GM12878 (cell line): Measurements from ENCODE around the gene NRDE2. TPM values are rescaled to one million over a fixed set of nuclear protein-coding genes. Genes with fewer than 3 reads are reported as not detected.

ENCODE experiments used
- ATAC-seq: fragments of 200-7000 bp; cut with Tn5 transposase; 3 replicates; pipeline ENCODE4 v1.9.1; 2020; ENCODE audit warnings: mild to moderate bottlenecking, moderate library complexity
- BruUV-seq: library from RNA; stranded (reverse); fragments of 400-500 nt; replicated peaks from 2 replicates; lab custom pipeline; 2021; lab: Mats Ljungman, UMichigan
- CTCF ChIA-PET: fragments of 300-600 bp; sonication (Branson Sonifier 250); formaldehyde crosslinking; extraction: SDS; loops from one replicate; lab custom pipeline; 2021; ENCODE audit warnings: inconsistent platforms; lab: Yijun Ruan, JAX
- POLR2A ChIA-PET: fragments of 350-600 bp; formaldehyde crosslinking; extraction: SDS; loops from one replicate; lab custom pipeline; 2021; ENCODE audit warnings: inconsistent platforms; lab: Charles Lee
- RAD21 ChIA-PET: fragments of 300-600 bp; sonication (Branson Sonifier 250); formaldehyde crosslinking; loops from one replicate; lab custom pipeline; 2023; ENCODE audit warnings: antibody characterized with exemption; ENCODE audit not compliant: unreplicated experiment; lab: Charles Lee
- SMC1A ChIA-PET: fragments of 300-600 bp; sonication (Branson Sonifier 250); formaldehyde crosslinking; loops from one replicate; lab custom pipeline; 2023; ENCODE audit not compliant: unreplicated experiment, uncharacterized antibody; lab: Charles Lee
- DNase-seq: peaks from one replicate; pipeline ENCODE4 v3.0.0-alpha.2; 2011; ENCODE audit warnings: low read depth, low spot score
- FAIRE-seq: peaks from 3 replicates; lab custom pipeline; 2011; peaks lifted over from hg19 to GRCh38; lab: Jason Lieb, UNC
- H2AFZ ChIP-seq: 2 replicates; pipeline ENCODE4 v1.6.0; 2011; ENCODE audit warnings: low read depth, low read length, control low read depth; ENCODE audit not compliant: control insufficient read depth
- H3K27ac ChIP-seq: 2 replicates; pipeline ENCODE4 v1.5.1; 2011; ENCODE audit warnings: control low read depth; ENCODE audit not compliant: control insufficient read depth, insufficient read depth
- H3K27me3 ChIP-seq, 2 experiments: replicated peaks in 1 of 2; 2 replicates each; pipeline versions ENCODE4 v1.6.0 to v1.6.1; 2011; ENCODE audit warnings: low read length in 1 of 2; ENCODE audit not compliant: control insufficient read depth in 2 of 2, insufficient read depth in 2 of 2
- H3K36me3 ChIP-seq, 2 experiments: 2 replicates each; pipeline ENCODE4 v1.5.1; 2011; ENCODE audit warnings: low read length in 1 of 2; ENCODE audit not compliant: control insufficient read depth in 2 of 2, insufficient read depth in 2 of 2
- H3K4me1 ChIP-seq: 2 replicates; pipeline ENCODE4 v1.6.1; 2011; ENCODE audit warnings: mild to moderate bottlenecking, low read length, moderate library complexity, mixed read lengths; ENCODE audit not compliant: control insufficient read depth, insufficient read depth
- H3K4me2 ChIP-seq: 2 replicates; pipeline ENCODE4 v1.6.0; 2011; ENCODE audit warnings: control low read depth; ENCODE audit not compliant: control insufficient read depth, insufficient read depth
- H3K4me3 ChIP-seq: fragments of 200-600 bp; sonication (generic); 2 replicates; pipeline ENCODE4 v1.5.1; 2016
- H3K79me2 ChIP-seq: 2 replicates; pipeline ENCODE4 v1.6.0; 2011; ENCODE audit warnings: low read length; ENCODE audit not compliant: control insufficient read depth, insufficient read depth
- H3K9ac ChIP-seq: 2 replicates; pipeline ENCODE4 v1.8.0; 2011; ENCODE audit warnings: low read length, control low read depth, mixed read lengths; ENCODE audit not compliant: control insufficient read depth, insufficient read depth
- H3K9me3 ChIP-seq: replicated peaks from 3 replicates; pipeline ENCODE4 v1.5.1; 2011; ENCODE audit warnings: mild to moderate bottlenecking, low read length; ENCODE audit not compliant: control insufficient read depth, insufficient read depth
- H4K20me1 ChIP-seq: 2 replicates; pipeline ENCODE4 v1.6.0; 2011; ENCODE audit not compliant: control insufficient read depth, insufficient read depth
- ASH2L ChIP-seq: fragments of 300-600, 200-600 bp; sonication (generic); IDR thresholded peaks from 2 replicates; pipeline ENCODE4 v1.6.1; 2017; ENCODE audit warnings: low read depth, mild to moderate bottlenecking, borderline replicate concordance
- CBFB ChIP-seq: IDR thresholded peaks from 2 replicates; pipeline ENCODE4 v1.6.1; 2016; ENCODE audit warnings: antibody characterized with exemption, low read depth
- FOS ChIP-seq: IDR thresholded peaks from 3 replicates; pipeline ENCODE4 v1.6.1; 2011; ENCODE audit warnings: borderline replicate concordance; ENCODE audit not compliant: insufficient read length; ENCODE audit errors: extremely low read depth
- FOXK2 ChIP-seq: fragments of 450-650 bp; IDR thresholded peaks from 2 replicates; pipeline ENCODE4 v1.6.1; 2017; ENCODE audit warnings: mild to moderate bottlenecking, moderate library complexity
- MTA2 ChIP-seq: fragments of 450-650 bp; IDR thresholded peaks from 2 replicates; pipeline ENCODE4 v1.6.1; 2016; ENCODE audit warnings: low read depth, mild to moderate bottlenecking, moderate library complexity
- NFIC ChIP-seq: IDR thresholded peaks from 2 replicates; pipeline ENCODE4 v1.6.1; 2012; ENCODE audit warnings: low read depth, mild to moderate bottlenecking, inconsistent platforms, low read length, moderate library complexity
- NFYA ChIP-seq: IDR thresholded peaks from 2 replicates; pipeline ENCODE4 v1.6.1; 2011; ENCODE audit warnings: low read depth, mild to moderate bottlenecking, low read length, improper control_type of control experiment, borderline replicate concordance
- NR2C1 ChIP-seq: fragments of 450-650 bp; IDR thresholded peaks from 2 replicates; pipeline ENCODE4 v1.6.1; 2017; ENCODE audit warnings: antibody characterized with exemption, mild to moderate bottlenecking, moderate library complexity
- PAX8 ChIP-seq: fragments of 450-650 bp; IDR thresholded peaks from 2 replicates; pipeline ENCODE4 v1.6.1; 2017; ENCODE audit warnings: mild to moderate bottlenecking, moderate library complexity
- PRDM15 ChIP-seq: fragments of 450-650 bp; formaldehyde crosslinking; IDR thresholded peaks from 2 replicates; pipeline ENCODE4 v1.4.0; 2020; ENCODE audit warnings: mild to moderate bottlenecking, moderate library complexity
- TARDBP ChIP-seq: IDR thresholded peaks from 2 replicates; pipeline ENCODE4 v1.6.1; 2016; ENCODE audit warnings: borderline replicate concordance
- USF1 ChIP-seq: IDR thresholded peaks from 2 replicates; pipeline ENCODE4 v1.6.1; 2011; ENCODE audit warnings: borderline replicate concordance, low read depth, mild to moderate bottlenecking, moderate library complexity, mixed read lengths, low read length; ENCODE audit not compliant: insufficient read depth; ENCODE audit errors: extremely low read length
- YBX1 ChIP-seq: fragments of 450-650 bp; IDR thresholded peaks from 2 replicates; pipeline ENCODE4 v1.6.1; 2016; ENCODE audit warnings: antibody characterized with exemption
- ZNF24 ChIP-seq: fragments of 450-650 bp; IDR thresholded peaks from 2 replicates; pipeline ENCODE4 v1.6.1; 2017; ENCODE audit warnings: antibody characterized with exemption, mild to moderate bottlenecking
- WGBS: methylation state at CpG from one replicate; pipeline ENCODE4 v1.1.6; 2016; ENCODE audit warnings: low lambda C conversion rate; ENCODE audit not compliant: insufficient replicate concordance, insufficient coverage; ENCODE audit errors: missing lambda C conversion rate; 5-methylcytosine and 5-hydroxymethylcytosine counted together
- in situ Hi-C: fragments of 300-500 bp; cut with MboI; formaldehyde crosslinking; loops from 9 replicates; pipeline ENCODE4 v1.14.3; 2018; ENCODE audit warnings: mixed read lengths
- intact Hi-C: fragments of 100-400 bp; cut with micrococcal nuclease; formaldehyde crosslinking; loops from one replicate; pipeline ENCODE4 v1.14.2; 2022; ENCODE audit not compliant: unreplicated experiment
- polyA plus RNA-seq, 11 experiments: library from polyadenylated mRNA; depleted of rRNA in 4 of 11; unstranded in 6 of 11; stranded (reverse) in 5 of 11; fragments of >200 nt; fragmentation: Nextera tagmentation in 4 of 11; fragmentation: Illumina TruSeq in 1 of 11; extraction: Ambion mirVana in 4 of 11; extraction: Trizol in 1 of 11; gene quantifications; 1 replicate in 1 of 11; 2 replicates in 10 of 11; pipeline versions ENCODE4 v1.2.1 to v1.2.3, GENCODE V29; 2011 to 2016; ENCODE audit warnings: inconsistent platforms in 2 of 11, missing spikeins in 2 of 11, low read depth in 1 of 11
- total RNA-seq, 4 experiments: library from RNA; depleted of rRNA in 3 of 4; stranded (reverse); fragments of >200 nt in 3 of 4; fragmentation: Illumina TruSeq in 1 of 4; extraction: Trizol in 1 of 4; gene quantifications; 2 replicates each; pipeline versions ENCODE4 v1.2.1 to v1.2.3, GENCODE V29; 2013 to 2021

Gene NRDE2
- total and polyA plus RNA-seq, 10 of the 15 experiments (the other 5 are each of a cell fraction or from before 2014, with no cell fraction given) = 8.3 to 21.0 (median 13.8) TPM

GRCh38 chr14:90281261-90281660 lies 50.5 kb downstream of the NRDE2 start (continued):
- TF ChIP-seq PRDM15 (CRISPR knock-in tag) (no peak), FOXK2 (no peak), ASH2L (no peak), CBFB (no peak), NFYA (no peak), PAX8 (no peak), ZNF24 (no peak), NFIC (no peak), NR2C1 (no peak), YBX1 (no peak), MTA2 (no peak)

GRCh38 chr14:90280096-90280495 lies 51.6 kb downstream of the NRDE2 start:
- ATAC-seq (no peak), DNase-seq (no peak), FAIRE-seq (no peak)
- intact Hi-C loops (no loop called here), in situ Hi-C loops (no loop called here)
- no peaks in the 10 kb centered on the region for H3K4me1 ChIP-seq
- no peak overlapping the region for H2AFZ ChIP-seq
- peaks cover 5 to 9% of the 10 kb centered on the region in 2 experiments for H3K36me3 ChIP-seq
- no peak overlapping the region for H3K4me2 ChIP-seq
- ChIA-PET POLR2A (no interaction called here), CTCF (no interaction called here), SMC1A (no interaction called here), RAD21 (no interaction called here)
- H3K4me3 ChIP-seq = no peak overlapping the region
- no peaks in the 10 kb centered on the region for H4K20me1 ChIP-seq
- H3K27me3 ChIP-seq = no peaks in the 10 kb centered on the region
- H3K9me3 ChIP-seq = no peaks in the 10 kb centered on the region
- over 99% methylated on average over 7 of the region's 7 CpGs for WGBS
- H3K9ac ChIP-seq = no peak overlapping the region
- no peak for TF ChIP-seq TARDBP
- TF ChIP-seq NFYA = no peak
- TF ChIP-seq FOS = no peak
- TF ChIP-seq USF1 = no peak
- BruUV-seq = no TSS peak
- no peak overlapping the region for H3K27ac ChIP-seq
- no peaks in the 10 kb centered on the region for H3K79me2 ChIP-seq
